WTC11 (cell line): ENCODE measurements around the gene TOR3A.

Experiments
- ATF3 ChIP-seq: sonication (generic); formaldehyde crosslinking; conservative IDR thresholded peaks from 2 replicates; pipeline ENCODE4 v1.8.1; 2022; ENCODE audit warnings: mild to moderate bottlenecking, missing genetic modification reagents
- CTCF ChIP-seq: fragments of 200-600 bp; IDR thresholded peaks from 2 replicates; pipeline ENCODE4 v1.8.0; 2022; ENCODE audit warnings: antibody characterized with exemption

- TF ChIP-seq CTCF (peak; percentile 34; the same call in 1 of the 2 replicates), ATF3 (no peak)
These were observed 23.5 kb downstream of the TOR3A start for GRCh38 chr1:179105393-179105792.
